HG03457 (cell line): ENCODE results near the gene CHMP2A.
A peak's percentile ranks its signal among the peaks of the same experiment; 100 is the strongest.
"Not testable (repeated sequence)": the region's sequence is repeated elsewhere in the genome, so short reads cannot be mapped to it uniquely, and the experiment has no call there.

Experiments used
- ATAC-seq: cut with Tn5 transposase; IDR thresholded peaks from one replicate; pipeline ENCODE4 v1.9.1; 2021; ENCODE audit warnings: moderate number of reproducible peaks; ENCODE audit not compliant: unreplicated experiment

The CHMP2A gene

DNA sequence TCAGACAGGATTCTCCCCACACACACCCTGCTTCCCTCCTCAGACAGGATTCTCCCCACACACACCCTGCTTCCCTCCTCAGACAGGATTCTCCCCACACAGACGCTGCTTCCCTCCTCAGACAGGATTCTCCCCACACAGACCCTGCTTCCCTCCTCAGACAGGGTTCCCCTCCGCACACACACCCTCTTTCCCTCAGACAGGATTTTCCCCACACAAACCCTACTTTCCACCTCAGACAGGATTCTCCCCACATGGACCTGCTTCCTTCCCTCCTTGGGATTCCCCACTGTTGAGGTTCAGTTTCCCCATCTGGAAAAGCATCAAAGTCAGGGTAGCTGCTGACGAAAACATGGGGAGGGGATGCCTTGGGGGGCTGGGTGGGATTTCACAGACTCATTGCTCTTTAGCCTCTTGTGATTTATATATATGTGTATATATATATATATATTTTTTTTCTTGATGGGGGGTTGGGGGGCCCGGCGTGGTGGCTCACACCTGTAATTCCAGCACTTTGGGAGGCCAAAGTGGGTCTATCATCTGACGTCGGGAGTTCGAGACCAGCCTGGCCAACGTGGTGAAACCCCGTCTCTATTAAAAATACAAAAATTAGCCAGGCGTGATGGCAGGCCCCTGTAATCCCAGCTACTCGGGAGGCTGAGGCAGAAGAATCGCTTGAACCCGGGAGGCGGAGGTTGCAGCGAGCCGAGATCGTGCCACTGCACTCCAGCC is 12.1 kb downstream of the CHMP2A start:
- ATAC-seq = not testable (repeated sequence)

DNA sequence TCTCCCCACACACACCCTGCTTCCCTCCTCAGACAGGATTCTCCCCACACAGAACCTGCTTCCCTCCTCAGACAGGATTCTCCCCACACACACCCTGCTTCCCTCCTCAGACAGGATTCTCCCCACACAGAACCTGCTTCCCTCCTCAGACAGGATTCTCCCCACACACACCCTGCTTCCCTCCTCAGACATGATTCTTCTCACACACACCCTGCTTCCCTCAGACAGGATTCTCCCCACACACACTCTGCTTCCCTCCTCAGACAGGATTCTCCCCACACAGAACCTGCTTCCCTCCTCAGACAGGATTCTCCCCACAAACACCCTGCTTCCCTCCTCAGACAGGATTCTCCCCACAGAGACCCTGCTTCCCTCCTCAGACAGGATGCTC is 15.7 kb downstream of the CHMP2A start:
- ATAC-seq = not testable (repeated sequence)

DNA sequence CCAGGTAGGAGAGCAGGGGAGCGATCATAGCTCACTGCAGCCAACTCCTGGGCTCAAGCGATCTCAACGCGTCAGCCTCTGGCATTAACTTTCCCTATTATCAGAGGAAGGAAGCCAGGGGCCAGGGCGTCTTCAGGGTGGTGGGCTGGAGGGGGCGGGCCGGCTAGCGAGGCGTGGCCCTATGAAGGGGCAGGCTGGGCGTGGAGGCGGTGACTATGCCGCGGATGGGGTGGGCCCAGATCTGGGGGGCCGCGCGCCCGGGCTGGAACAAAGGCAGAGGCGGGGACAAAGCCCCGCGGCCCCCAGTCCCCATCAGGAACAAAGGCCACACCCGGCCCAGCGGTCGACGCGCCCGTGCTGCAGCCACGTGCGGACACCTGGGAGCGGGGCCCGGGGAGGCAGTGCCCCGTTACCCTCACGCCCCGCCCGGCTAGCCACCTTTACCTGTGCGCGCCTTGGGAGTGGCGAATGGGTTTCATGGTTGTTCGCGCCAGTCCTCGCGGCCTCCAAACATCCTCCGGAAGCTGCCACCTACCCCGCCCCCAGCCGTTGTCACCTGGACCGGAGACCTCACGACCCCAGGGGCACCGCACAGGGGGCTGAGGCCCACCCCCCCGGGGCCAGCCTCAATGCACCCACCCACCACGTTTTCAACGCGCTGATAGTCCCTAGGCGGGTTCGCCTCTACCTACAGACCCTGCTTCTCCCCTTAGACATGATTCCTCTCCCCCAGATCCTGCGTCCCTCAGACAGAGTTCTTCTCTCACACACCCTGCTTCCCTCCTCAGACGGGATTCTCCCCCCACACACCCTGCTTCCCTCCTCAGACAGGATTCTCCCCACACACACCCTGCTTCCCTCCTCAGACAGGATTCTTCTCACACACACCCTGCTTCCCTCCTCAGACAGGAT is 16.4 kb downstream of the CHMP2A start:
- no peak for ATAC-seq

DNA sequence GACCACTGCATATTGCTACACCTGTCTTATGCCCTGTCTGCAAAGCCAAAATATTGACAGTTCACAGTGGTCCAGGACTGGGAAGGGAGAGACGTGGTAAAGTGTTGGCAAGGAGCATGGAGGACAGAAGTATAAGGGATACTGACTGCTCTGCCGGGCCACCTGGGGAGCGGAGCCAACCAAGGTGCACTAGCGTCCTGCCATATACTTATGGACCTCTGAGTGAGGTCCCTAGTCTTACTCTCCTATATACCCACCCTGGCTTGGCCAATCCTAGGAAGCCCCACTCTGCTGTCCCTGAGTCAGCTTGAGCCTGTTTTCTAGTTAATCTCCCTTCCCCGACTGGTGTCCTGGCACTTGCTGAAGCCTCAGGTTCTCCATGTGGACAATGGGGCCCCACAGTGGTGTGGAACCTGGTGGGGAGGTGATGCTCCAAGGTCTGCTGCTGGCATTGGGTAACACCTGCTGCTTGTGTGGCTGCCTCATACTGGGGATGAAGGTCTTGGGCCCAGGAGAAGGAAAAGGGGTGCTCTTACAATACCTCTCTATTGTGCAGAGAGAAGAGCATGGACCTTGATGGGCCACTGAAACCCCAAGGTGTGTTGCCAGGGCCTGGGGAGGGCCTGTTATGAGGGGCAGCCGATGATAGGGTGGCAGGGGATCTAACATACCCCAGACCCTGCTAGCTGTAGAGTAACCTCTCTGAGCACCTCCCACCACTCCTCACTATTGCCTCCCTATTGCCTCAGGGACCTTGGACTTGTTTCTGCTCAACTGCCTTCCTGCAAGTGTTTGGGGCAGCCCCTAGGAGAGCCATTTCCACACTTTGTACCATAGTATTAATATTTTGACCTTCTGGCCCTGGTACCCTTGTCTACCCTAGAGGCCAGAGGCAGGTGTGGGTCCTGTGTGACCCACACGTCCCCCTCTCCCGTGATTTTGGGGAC is 17.8 kb downstream of the CHMP2A start:
- no peak for ATAC-seq

DNA sequence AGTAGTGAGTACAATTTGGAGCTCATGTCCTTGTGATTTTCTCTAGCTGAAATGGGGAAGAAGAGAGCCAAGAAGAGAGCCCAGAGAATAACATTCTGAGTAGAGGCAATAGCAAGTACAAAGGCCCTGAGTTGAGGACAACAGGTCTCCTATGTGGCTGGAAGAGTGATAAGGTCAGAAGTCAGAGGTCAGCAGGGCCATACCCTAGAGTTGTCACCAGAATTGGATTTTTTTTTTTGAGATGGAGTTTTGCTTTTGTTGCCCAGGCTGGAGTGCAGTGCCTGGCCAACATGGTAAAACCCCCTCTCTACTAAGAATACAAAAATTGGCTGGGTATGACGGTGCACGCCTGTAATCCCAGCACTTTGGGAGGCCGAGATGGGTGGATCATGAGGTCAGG is 19.0 kb downstream of the CHMP2A start:
- no peak for ATAC-seq

DNA sequence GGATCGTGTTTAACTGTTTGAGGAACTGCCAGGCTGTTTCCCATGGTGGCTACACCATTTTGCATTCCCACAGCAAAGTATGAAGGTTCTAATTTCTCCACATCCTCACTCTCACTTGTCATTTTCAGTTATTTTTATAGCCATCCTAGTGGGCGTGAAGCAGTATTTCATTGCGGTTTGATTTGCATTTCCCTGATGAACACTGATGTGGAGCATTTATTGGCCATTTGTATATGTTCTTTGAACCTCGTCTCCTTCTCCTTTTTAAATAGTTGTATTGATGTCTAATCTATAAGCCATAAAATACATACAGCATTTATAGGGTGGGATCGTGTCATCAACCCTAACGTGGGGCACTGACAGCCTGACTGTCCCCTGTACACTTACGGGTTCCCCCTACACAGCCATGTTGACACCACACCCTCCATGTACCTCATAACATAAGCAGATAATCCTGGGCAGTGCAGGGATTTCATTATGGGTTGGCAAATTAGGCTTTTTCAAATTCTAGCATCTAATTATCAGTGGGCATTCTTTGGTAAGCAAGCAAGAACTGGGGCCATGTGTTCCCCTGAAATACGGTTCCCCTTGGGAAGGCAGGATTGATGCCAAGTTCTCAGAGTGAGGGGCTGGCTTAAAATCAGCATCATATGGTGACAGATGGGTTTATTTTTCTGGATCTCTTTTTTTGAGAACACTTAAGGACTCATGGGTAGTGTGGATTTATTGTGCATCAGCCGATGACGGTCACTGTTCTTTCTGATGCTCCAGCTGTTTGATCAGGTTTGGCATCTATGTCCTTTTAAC is 23.7 kb downstream of the CHMP2A start:
- ATAC-seq = no peak

DNA sequence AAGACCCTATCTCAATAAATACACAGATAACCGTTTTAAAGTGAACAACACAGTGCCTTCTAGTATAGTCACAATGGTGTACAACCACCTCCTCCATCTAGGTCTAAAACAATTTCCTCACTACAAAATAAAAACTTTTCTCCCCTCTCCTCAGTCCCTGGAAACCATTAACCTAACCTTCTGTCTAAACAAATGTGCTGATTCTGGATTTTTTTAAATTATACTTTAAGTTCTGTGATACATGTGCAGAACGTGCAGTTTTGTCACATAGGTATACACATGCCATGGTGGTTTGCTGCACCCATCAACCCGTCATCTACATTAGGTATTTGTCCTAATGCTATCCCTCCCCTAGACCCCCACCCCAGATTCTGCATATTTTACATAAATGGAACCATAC is 25.5 kb downstream of the CHMP2A start:
- ATAC-seq = no peak

DNA sequence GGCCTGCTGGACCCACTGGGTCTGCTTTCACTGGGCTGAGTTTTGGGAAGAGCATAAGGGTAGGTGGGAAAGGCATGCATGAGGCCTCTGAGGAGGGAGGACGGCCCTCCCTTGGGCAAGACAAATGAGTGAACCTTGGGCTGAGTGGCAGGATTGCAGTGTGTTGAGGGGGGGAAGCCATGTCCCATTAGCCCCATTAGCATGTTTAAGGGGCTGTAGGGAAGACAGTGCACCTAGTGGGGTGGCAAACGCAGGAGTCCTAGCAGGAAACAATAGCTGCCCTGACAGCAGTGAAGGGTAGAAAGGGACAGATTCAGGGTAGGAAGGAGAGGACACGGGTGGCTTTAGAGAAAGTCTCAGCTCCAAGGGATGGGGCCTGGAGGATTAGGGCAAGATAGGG is 32.2 kb downstream of the CHMP2A start:
- no peak for ATAC-seq

DNA sequence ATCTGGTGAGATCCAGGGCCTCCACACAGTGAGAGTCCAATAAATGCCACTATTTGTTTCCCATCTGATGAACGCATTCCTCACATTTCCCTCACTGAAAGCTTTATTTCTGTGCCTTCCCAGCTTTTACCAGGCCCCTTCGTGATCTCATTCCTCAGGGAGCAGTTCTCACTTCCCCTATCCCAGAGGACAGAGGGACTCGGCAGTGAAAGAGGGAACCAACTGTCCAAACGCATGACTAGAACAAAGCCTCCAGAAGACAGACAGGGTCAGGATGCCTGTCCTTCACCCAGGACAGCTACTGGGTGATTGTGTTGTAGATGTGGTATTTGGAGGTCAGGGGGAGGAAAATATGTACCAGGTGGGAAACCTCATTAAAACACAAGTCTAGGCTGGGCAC is 33.3 kb downstream of the CHMP2A start:
- no peak for ATAC-seq

DNA sequence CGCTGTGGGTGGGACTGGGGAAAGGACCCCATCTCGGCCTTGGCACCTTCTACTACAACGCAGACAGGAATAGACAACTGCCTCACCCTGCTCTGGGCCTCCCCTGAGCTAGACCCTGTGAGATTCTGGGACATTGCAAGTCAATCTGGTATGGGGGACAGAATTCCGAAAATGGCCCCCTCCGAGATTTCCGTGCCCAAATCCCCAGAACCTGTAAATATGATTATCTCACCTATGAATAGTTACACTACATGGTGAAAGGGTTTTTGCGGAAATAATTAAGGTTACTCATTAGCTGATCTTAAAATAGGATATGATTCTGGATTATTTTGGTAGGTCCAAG is 34.7 kb downstream of the CHMP2A start:
- ATAC-seq = no peak

DNA sequence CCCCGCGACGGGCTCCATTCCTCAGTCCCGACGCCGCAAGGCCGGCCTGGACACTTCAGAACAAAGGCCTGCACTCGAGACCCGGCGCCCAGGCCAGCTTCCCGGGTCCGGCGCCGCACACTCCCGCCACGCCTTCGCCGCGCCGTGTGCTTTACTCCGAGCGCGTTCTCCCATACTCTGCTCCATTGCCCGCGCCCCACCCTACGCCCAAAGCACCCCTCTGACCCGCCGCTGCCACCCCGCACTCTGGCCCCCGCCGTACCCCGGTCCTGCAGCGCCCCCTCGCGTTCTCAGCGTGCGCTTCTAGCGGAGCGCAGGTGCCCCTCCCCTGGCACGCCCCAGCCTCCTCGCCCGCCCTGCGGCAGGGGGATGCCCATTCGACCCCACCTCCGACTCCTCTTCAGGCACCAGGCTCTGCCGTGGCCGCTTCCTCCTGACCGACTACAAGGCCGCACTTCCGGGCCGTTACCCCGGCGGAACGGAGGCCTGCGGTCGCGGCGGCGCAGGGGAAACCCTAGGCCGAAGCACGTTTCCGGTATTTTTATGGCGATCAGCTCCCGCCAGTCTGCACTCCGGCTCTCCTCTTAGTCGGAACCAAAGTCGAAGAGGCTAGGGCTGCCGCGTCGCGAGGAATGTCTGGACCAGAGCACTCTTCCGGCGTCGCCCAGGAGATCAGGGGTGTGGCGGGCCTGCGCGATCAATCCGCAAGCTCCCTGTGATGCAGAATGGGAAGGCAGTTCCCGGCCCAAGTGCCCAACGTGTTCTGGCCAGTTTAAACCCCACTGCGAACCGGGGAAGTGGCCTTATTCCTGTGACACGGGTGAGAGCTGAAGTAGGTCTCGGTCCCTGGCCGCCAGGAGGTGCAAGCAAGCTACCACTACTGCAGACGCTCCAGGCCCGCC is 35.3 kb downstream of the CHMP2A start, which contains the start of gene ZBTB45:
Gene ZBTB45 (minus strand): TSS at position 456 of the 902 bp plus-strand sequence. CDS start 2,137 bp downstream, outside the sequence.
- ATAC-seq = peak; percentile 49

DNA sequence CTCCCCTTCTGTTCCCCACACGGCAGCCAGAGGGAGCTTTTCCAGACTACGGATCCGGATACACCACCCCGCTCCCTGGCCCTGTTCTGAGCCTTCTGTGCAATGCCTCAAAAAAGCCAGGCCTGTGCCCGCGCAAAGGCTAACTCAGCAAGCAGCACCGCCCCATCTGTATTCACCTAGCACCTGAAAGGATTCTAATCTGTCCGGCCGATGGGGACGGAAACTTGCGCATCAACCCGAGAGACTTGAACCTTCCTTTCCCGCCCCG is 35.9 kb downstream of the CHMP2A start:
- ATAC-seq = no peak

DNA sequence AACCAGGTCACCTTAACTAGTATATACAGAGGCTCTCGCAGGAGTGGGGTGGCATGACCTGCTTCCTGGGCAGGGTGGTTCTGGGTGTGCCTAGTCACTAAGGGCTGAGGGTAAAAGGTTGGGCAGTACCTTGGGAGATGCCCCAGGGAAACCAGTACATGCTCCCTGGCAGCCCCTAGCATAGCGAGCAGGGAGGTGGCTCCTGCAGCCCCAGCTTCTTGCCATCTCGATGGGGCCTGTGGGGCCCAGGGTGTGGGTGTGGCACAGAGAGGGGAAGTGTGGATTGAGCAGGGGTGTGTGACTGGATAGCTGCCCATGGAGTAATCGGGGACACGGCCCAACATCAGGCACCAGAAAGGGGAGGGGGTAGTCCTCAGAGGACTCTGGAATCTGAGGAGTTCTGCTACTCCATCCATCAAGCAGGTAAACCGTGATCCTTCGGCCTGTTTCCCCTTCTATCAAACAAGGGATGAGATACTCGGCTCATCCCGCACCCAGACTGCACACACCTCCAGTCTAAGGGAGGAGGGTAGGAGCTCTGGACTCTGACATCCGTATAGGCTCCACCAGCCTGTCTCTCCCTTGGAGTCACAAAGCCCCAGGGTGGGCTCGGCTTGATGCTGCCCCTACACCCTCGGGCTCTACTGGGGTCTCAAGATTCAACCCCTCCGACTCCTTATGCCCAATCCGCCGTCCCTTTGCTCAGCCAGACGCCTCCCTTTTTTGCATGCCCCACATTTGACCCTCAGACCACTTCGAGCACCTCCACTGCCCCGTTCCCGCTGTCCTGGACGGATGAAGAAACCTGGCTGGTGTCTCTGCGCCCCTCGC is 36.4 kb downstream of the CHMP2A start:
- no peak for ATAC-seq

DNA sequence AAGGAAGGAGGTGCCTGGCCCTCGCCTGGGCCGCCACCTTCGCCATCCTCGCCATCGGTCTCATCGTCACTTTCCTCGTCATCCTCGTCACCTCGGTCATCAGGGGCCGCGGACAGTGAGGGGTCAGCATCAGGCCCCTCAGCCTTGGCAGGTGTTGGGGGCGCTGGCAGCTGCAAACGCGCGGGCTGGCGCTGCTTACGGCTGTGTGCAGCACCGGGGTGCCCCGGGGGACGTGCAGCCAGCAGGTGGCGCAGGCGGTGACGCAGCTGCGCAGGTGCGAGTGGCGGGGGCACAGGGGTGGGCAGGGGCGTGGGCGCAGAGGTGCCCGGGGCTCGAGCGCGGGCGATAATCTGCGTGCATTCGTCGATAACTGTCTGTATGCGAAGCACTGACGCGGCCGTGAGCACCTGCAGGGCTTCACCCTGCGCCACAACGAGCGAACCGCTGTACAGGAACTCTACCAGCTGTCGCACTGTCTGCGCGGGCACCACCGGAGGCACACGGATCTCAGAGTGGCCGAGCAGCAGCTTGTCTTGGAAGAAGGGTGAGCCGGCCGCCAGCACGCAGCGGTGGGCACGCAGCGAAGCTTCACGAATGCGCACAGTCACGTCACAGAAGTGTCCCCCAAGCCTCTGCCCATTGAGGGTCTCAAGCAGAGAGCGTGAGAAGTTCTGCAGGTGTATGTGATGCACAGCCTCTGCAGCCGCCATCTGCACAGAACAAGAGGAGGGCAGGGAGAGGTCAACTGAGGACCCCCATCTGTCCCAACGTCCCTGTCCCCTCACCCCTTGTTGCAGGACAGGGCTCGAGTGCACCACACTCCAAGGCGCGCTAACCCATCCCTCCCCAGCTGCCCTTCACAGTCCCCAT is 37.7 kb downstream of the CHMP2A start:
- ATAC-seq = no peak

DNA sequence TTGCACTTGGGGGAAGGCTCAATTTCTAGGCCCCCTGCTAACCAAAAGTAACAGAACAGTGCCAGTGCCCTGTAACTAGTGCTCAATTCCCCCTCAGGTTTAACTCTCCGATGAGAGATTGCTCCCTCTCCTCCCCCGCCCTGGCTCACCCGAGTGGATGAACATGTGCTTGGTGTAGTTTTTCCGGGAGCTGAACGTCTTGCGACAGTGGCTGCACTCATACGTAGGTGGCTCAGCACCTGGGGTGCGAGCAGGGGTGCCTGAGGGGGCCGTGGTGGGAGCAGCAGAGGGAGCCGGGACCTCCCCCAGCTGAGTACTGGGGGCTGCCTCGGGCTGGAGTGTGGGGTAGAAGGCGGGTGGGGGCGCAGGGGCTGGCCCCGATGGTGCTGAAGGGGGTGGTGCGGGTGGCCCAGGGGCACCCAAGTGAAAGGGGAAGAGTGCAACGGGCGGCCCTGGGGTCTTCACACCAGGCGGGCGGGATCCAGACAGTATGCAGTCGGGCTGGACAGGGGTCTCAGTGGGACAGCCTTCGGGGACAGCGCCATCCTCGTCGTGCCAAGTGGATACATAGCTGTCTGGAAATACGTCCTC is 38.6 kb downstream of the CHMP2A start:
- no peak for ATAC-seq

DNA sequence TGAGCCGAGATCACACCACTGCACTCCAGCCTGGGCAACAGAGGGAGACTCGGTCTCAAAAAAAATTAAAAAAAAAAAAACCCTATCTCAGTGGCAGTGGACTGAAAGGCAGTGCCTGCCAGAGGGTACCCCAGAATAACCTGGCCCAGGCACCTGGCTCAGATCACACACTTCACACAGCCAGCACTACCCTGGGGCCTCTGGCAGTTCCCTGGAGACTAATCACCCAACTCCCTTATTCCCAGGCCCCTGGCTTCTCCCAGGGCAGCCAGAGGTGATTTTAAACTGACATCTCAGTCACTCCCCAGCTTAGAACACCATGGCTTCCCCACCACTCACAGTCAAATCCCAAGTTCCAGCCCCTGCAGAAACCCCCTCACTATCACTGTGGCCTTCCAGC is 39.6 kb downstream of the CHMP2A start:
- ATAC-seq = no peak

DNA sequence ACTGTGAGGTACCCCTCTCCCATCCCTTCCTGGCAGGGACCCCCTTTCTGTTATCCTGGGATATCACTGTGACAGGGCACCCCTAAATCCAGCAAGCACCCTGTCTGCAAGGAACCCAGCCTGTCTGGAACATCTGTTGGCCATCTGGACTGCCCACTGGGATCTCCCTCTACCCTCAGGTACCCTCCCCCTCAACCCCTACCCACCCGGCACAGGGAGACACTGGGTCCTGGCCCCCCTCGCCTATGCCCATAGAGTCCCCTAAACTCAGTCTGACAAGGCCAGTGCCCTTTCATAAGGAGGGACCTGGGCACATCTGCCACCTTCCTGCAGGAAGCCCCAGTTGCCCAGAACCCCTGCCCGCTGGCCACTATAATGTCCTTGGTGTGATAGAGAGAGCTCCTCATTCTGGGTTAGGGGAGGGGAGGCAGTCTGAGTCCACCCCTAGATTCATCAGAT is 40.3 kb downstream of the CHMP2A start:
- ATAC-seq = no peak
